Activated T-cell treated with anti-CD3 and anti-CD28 coated beads for 1 hour (primary cell): ENCODE data around the gene CEACAM19.
"Not testable (repeated sequence)": the region's sequence is repeated elsewhere in the genome, so short reads cannot be mapped to it uniquely, and the experiment has no call there.

Experiments used
- DNase-seq: peaks from one replicate; pipeline ENCODE4 v3.0.0-alpha.2; 2020; ENCODE audit warnings: low read depth

The CEACAM19 gene

GRCh38 chr19:44701228-44701627 lies 29.9 kb downstream of the CEACAM19 start:
- no peak for DNase-seq

- no peak for DNase-seq
These were observed 31.4 kb downstream of the CEACAM19 start for GRCh38 chr19:44702551-44703176.

- DNase-seq, result no peak
These were observed 32.2 kb downstream of the CEACAM19 start for GRCh38 chr19:44703336-44704078.

GRCh38 chr19:44704982-44705381 lies 33.7 kb downstream of the CEACAM19 start:
- DNase-seq, result no peak

- DNase-seq, result no peak
These were observed 34.3 kb downstream of the CEACAM19 start for GRCh38 chr19:44705502-44706010.

- no peak for DNase-seq
These were observed 35.4 kb downstream of the CEACAM19 start for GRCh38 chr19:44706506-44707236.

GRCh38 chr19:44707794-44708193 lies 36.5 kb downstream of the CEACAM19 start:
- no peak for DNase-seq

- DNase-seq, result no peak
These were observed 37.7 kb downstream of the CEACAM19 start for GRCh38 chr19:44708940-44709339.

GRCh38 chr19:44709434-44710266 lies 38.4 kb downstream of the CEACAM19 start:
- not testable (repeated sequence) for DNase-seq

- DNase-seq, result no peak
These were observed 39.2 kb downstream of the CEACAM19 start for GRCh38 chr19:44710483-44710882.

GRCh38 chr19:44712864-44713515 lies 41.7 kb downstream of the CEACAM19 start:
- DNase-seq, result no peak

GRCh38 chr19:44714597-44715169 lies 43.4 kb downstream of the CEACAM19 start:
- no peak for DNase-seq

GRCh38 chr19:44717603-44718002 lies 46.3 kb downstream of the CEACAM19 start:
- DNase-seq, result no peak

GRCh38 chr19:44718441-44719261 lies 47.4 kb downstream of the CEACAM19 start:
- no peak for DNase-seq

GRCh38 chr19:44719262-44719701 lies 48.0 kb downstream of the CEACAM19 start:
- DNase-seq, result no peak

- DNase-seq, result not testable (repeated sequence)
These were observed 49.1 kb downstream of the CEACAM19 start for GRCh38 chr19:44720396-44720795.

GRCh38 chr19:44720945-44721344 lies 49.7 kb downstream of the CEACAM19 start:
- no peak for DNase-seq

GRCh38 chr19:44721369-44721768 lies 50.1 kb downstream of the CEACAM19 start:
- not testable (repeated sequence) for DNase-seq

- DNase-seq, result no peak
These were observed 51.1 kb downstream of the CEACAM19 start for GRCh38 chr19:44722131-44723121.
